Astrocyte (in vitro differentiated cells and primary cell): ENCODE results near the gene RSPH6A. TPM values are rescaled to one million over a fixed set of nuclear protein-coding genes. Genes with fewer than 3 reads are reported as not detected.
A peak's percentile ranks its signal among the peaks of the same experiment; 100 is the strongest.

Experiments used
- DNase-seq: peaks from one replicate; pipeline ENCODE4 v3.0.0-alpha.2; 2010; ENCODE audit warnings: low read depth
- FAIRE-seq: peaks from 2 replicates; lab custom pipeline; 2011; peaks lifted over from hg19 to GRCh38; lab: Jason Lieb, UNC
- H2AFZ ChIP-seq: 2 replicates; pipeline ENCODE4 v1.6.0; 2012; ENCODE audit warnings: low read depth, low read length, inconsistent platforms
- H3K27ac ChIP-seq: 2 replicates; pipeline ENCODE4 v1.5.1; 2011; ENCODE audit warnings: low read depth, low read length, inconsistent platforms
- H3K27me3 ChIP-seq: 2 replicates; pipeline ENCODE4 v1.6.0; 2011; ENCODE audit warnings: low read length, inconsistent platforms; ENCODE audit not compliant: insufficient read depth
- H3K36me3 ChIP-seq: 2 replicates; pipeline ENCODE4 v1.5.1; 2011; ENCODE audit warnings: low read length, inconsistent platforms; ENCODE audit not compliant: insufficient read depth
- H3K4me1 ChIP-seq: 2 replicates; pipeline ENCODE4 v1.5.1; 2011; ENCODE audit warnings: low read length, inconsistent platforms; ENCODE audit not compliant: insufficient read depth
- H3K4me2 ChIP-seq: 2 replicates; pipeline ENCODE4 v1.6.0; 2012; ENCODE audit warnings: low read length, inconsistent platforms
- H3K4me3 ChIP-seq: 2 replicates; pipeline ENCODE4 v1.5.1; 2011; ENCODE audit warnings: low read depth, mild to moderate bottlenecking, low read length, inconsistent platforms; ENCODE audit not compliant: insufficient read depth
- H3K79me2 ChIP-seq: 2 replicates; pipeline ENCODE4 v1.6.0; 2012; ENCODE audit warnings: mild to moderate bottlenecking, low read length, inconsistent platforms; ENCODE audit not compliant: insufficient read depth
- H3K9ac ChIP-seq: 2 replicates; pipeline ENCODE4 v1.6.0; 2012; ENCODE audit warnings: mild to moderate bottlenecking, low read length, inconsistent platforms
- H3K9me3 ChIP-seq: 2 replicates; pipeline ENCODE4 v1.5.1; 2012; ENCODE audit warnings: low read depth, mild to moderate bottlenecking, low read length, inconsistent platforms; ENCODE audit not compliant: insufficient read depth
- H4K20me1 ChIP-seq: 2 replicates; pipeline ENCODE4 v1.6.0; 2012; ENCODE audit warnings: low read length, inconsistent platforms; ENCODE audit not compliant: insufficient read depth
- H3K27ac Mint-ChIP-seq: one replicate; pipeline ENCODE4 v1.8.0; 2021; ENCODE audit warnings: mild to moderate bottlenecking, mixed read lengths; ENCODE audit not compliant: unreplicated experiment
- H3K27me3 Mint-ChIP-seq: one replicate; pipeline ENCODE4 v1.8.0; 2021; ENCODE audit warnings: low read depth, mixed read lengths; ENCODE audit not compliant: unreplicated experiment
- H3K36me3 Mint-ChIP-seq: one replicate; pipeline ENCODE4 v1.8.0; 2021; ENCODE audit warnings: low read depth, mixed read lengths; ENCODE audit not compliant: unreplicated experiment
- H3K4me1 Mint-ChIP-seq: one replicate; pipeline ENCODE4 v1.8.0; 2021; ENCODE audit warnings: low read depth, mixed read lengths; ENCODE audit not compliant: unreplicated experiment
- H3K4me3 Mint-ChIP-seq: one replicate; pipeline ENCODE4 v1.8.0; 2021; ENCODE audit warnings: mild to moderate bottlenecking, moderate library complexity, mixed read lengths; ENCODE audit not compliant: unreplicated experiment
- H3K9me3 Mint-ChIP-seq: one replicate; pipeline ENCODE4 v1.8.0; 2021; ENCODE audit warnings: mild to moderate bottlenecking, mixed read lengths; ENCODE audit not compliant: unreplicated experiment
- EZH2 ChIP-seq: IDR thresholded peaks from 2 replicates; pipeline ENCODE4 v1.6.1; 2012; ENCODE audit warnings: mild to moderate bottlenecking, low read length, inconsistent platforms; ENCODE audit not compliant: insufficient read depth
- total RNA-seq: library from RNA; stranded (reverse); gene quantifications from 2 replicates; pipeline ENCODE4 v1.2.1, GENCODE V29; 2021
- TF ChIP-seq, protein P1 (sequence below): IDR thresholded peaks from 2 replicates; pipeline ENCODE4 v1.5.1; 2011; ENCODE audit warnings: low read depth, mild to moderate bottlenecking, inconsistent platforms, low read length, moderate library complexity; ENCODE audit not compliant: insufficient read depth

The RSPH6A gene
- total RNA-seq, 1 donor from 2014 or later: 0.23 TPM

DNA sequence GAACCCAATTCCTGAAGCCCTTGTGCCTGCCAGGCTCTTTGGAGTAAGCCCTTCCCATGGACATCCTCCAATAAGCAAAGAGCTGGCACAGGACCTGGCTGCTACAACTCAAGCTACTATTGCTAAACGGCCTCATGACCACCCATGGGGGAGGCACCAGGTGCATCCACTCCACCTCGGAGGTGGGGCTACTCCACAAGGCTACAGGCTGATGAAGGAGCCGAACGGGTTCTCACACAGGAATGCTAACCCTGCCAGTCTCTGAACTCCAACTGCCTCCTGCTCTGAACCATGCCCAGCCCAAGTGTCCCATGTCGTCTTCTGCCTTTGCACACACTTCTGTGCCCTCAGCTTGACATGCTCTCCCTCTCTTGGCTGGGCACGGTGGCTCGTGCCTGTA, 37.9 kb upstream of the RSPH6A start:
- H3K4me3 ChIP-seq: no peak overlapping the region
- Mint-ChIP-seq H3K4me3 (no peak overlapping the region), H3K27me3 (no peaks in the 10 kb centered on the region), H3K27ac (no peak overlapping the region), H3K9me3 (no peaks in the 10 kb centered on the region), H3K36me3 (peaks cover 29% of the 10 kb centered on the region), H3K4me1 (peaks cover 3% of the 10 kb centered on the region)
- H3K9ac ChIP-seq: no peak overlapping the region
- H3K79me2 ChIP-seq: peaks cover 27% of the 10 kb centered on the region
- FAIRE-seq: no peak
- H3K4me1 ChIP-seq: no peaks in the 10 kb centered on the region
- H3K27me3 ChIP-seq: no peaks in the 10 kb centered on the region
- TF ChIP-seq, protein P1, sequence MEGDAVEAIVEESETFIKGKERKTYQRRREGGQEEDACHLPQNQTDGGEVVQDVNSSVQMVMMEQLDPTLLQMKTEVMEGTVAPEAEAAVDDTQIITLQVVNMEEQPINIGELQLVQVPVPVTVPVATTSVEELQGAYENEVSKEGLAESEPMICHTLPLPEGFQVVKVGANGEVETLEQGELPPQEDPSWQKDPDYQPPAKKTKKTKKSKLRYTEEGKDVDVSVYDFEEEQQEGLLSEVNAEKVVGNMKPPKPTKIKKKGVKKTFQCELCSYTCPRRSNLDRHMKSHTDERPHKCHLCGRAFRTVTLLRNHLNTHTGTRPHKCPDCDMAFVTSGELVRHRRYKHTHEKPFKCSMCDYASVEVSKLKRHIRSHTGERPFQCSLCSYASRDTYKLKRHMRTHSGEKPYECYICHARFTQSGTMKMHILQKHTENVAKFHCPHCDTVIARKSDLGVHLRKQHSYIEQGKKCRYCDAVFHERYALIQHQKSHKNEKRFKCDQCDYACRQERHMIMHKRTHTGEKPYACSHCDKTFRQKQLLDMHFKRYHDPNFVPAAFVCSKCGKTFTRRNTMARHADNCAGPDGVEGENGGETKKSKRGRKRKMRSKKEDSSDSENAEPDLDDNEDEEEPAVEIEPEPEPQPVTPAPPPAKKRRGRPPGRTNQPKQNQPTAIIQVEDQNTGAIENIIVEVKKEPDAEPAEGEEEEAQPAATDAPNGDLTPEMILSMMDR: no peak
- no peak for TF ChIP-seq EZH2
- no peak overlapping the region for H3K27ac ChIP-seq
- DNase-seq: no peak
- H3K4me2 ChIP-seq: no peak overlapping the region
- H4K20me1 ChIP-seq: peaks cover 41% of the 10 kb centered on the region
- H3K9me3 ChIP-seq: no peaks in the 10 kb centered on the region
- no peak overlapping the region for H2AFZ ChIP-seq
- peaks cover 37% of the 10 kb centered on the region for H3K36me3 ChIP-seq

DNA sequence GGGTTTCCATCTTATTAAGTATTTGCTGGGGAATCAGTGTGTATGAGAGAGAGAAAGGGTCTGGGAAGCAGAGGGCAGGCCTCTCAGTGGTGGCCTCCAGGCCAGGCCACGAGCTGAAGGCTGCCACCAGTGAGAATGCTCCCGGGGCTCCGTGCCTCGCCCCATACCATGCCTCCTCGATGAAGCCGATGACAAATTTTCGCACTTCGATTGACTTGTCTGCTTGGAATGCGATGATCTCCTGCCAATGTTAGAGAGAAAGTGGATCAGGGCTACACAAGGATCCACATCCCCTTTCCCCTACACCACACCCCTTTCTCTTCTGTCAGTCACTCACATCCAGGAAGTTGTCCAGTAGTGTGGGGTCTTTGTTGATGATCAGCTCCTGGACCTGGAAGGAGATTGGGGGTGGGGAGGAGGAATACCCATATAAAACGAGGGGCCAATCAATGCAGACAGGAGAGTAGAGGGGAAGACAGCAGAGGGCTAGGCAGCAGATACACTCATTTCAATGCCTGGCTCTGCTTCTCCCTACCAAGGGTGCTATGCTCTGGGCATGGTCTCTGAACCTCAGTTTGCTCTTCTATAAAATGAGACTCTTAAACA, 37.1 kb upstream of the RSPH6A start:
- Histone ChIP-seq H3K9me3 (no peaks in the 10 kb centered on the region), H4K20me1 (peaks cover 40% of the 10 kb centered on the region), H3K4me3 (no peak overlapping the region), H2AFZ (no peak overlapping the region), H3K4me2 (no peak overlapping the region), H3K27me3 (no peaks in the 10 kb centered on the region), H3K36me3 (peaks cover 45% of the 10 kb centered on the region), H3K79me2 (peaks cover 25% of the 10 kb centered on the region), H3K4me1 (no peaks in the 10 kb centered on the region), H3K9ac (no peak overlapping the region), H3K27ac (no peak overlapping the region)
- TF ChIP-seq, protein P1: no peak
- no peak for TF ChIP-seq EZH2
- no peak overlapping the region for H3K27ac Mint-ChIP-seq
- peaks cover 31% of the 10 kb centered on the region for H3K36me3 Mint-ChIP-seq
- no peak for FAIRE-seq
- peak; percentile 27 for DNase-seq
- no peaks in the 10 kb centered on the region for H3K9me3 Mint-ChIP-seq
- no peaks in the 10 kb centered on the region for H3K27me3 Mint-ChIP-seq
- H3K4me3 Mint-ChIP-seq: peak overlapping the region; percentile 60
- peaks cover 3% of the 10 kb centered on the region for H3K4me1 Mint-ChIP-seq

DNA sequence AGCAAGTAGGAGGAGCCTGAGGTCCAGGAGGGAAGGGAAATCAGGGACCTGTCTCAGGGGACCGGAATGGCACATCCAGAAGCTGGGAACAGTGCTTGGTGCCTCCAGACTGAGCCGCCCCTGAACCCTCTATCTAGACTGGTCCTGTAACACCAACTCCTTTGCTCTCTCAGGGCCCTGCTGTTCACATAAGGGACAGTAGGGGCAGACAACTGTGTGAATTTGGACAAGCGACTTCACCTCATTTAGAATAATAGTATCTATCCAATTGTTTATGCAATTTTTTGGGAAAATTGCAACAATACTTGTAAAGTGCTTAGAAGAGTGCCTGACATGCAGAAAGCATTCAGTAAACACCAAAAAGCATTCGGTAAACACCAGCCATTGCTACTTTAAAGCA, 33.8 kb upstream of the RSPH6A start:
- H3K36me3 Mint-ChIP-seq: peaks cover 30% of the 10 kb centered on the region
- no peak for DNase-seq
- no peaks in the 10 kb centered on the region for H3K27me3 Mint-ChIP-seq

More for the DNA sequence above, 33.8 kb upstream of the RSPH6A start:
- no peaks in the 10 kb centered on the region for H3K79me2 ChIP-seq
- no peak for FAIRE-seq
- H3K9ac ChIP-seq: no peak overlapping the region
- H3K36me3 ChIP-seq: peaks cover 46% of the 10 kb centered on the region
- H4K20me1 ChIP-seq: peaks cover 26% of the 10 kb centered on the region
- peaks cover 3% of the 10 kb centered on the region for H3K4me1 Mint-ChIP-seq
- TF ChIP-seq, protein P1: peak; percentile 34
- TF ChIP-seq EZH2: no peak
- no peak overlapping the region for H3K27ac ChIP-seq
- H3K4me3 Mint-ChIP-seq: no peak overlapping the region
- H3K4me3 ChIP-seq: no peak overlapping the region
- H3K4me2 ChIP-seq: no peak overlapping the region
- H3K9me3 Mint-ChIP-seq: no peaks in the 10 kb centered on the region
- no peaks in the 10 kb centered on the region for H3K4me1 ChIP-seq
- H3K27ac Mint-ChIP-seq: no peak overlapping the region
- no peaks in the 10 kb centered on the region for H3K9me3 ChIP-seq
- no peak overlapping the region for H2AFZ ChIP-seq
- H3K27me3 ChIP-seq: no peaks in the 10 kb centered on the region
